Middle frontal gyrus (tissue), 1 donor: ENCODE results near the gene DELE1.

ENCODE experiments used
- DNase-seq: peaks from one replicate; pipeline ENCODE4 v3.0.0-alpha.2; 2015; ENCODE audit warnings: low spot score; ENCODE audit errors: extremely low spot score

The DELE1 gene, protein sequence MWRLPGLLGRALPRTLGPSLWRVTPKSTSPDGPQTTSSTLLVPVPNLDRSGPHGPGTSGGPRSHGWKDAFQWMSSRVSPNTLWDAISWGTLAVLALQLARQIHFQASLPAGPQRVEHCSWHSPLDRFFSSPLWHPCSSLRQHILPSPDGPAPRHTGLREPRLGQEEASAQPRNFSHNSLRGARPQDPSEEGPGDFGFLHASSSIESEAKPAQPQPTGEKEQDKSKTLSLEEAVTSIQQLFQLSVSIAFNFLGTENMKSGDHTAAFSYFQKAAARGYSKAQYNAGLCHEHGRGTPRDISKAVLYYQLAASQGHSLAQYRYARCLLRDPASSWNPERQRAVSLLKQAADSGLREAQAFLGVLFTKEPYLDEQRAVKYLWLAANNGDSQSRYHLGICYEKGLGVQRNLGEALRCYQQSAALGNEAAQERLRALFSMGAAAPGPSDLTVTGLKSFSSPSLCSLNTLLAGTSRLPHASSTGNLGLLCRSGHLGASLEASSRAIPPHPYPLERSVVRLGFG

DNA sequence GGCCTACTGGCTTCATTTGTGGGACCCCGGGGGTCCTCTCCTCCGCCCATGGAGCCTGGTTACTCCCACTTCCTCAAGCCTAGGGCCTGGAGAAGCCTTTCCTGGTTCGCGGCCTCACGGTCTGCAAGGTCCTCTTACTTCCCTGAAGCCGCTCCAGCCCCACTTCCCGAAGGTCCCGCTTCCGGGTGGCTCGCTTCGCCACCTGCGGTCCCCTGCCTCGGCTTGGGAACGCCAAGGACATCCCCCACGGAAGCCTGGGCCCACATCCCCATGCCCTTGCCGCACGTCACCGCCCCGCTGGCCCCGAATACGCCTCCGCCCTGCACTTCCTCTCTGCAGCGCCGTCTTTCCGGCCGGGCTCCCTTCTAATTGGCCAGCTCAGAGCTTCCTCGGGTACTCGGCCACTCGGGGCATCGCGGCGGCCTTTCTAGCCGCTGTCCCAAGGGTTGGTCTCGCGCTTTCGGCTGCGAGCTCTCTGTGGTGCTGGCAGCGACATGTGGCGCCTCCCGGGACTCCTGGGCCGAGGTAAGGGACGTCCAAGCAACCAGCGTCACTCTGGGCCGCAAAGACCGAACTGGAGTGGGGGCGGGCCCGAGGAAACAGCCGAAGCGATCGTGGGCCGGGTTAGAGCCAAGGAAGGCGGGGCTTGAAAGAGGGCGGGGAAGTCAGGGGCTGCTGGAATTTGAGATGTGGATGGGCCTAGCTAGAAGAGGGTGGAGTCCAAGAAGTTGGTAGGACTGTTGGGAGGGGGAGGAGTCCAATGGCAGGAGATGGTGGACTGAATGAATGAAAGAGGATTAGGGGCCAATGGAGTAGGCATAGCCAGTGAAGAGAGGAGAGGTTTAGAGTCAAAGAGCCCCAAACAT is at the start of gene DELE1:
TSS of gene DELE1 (plus strand) at position 424 of the 866 bp plus-strand sequence. CDS start at position 495, 71 bp downstream.
- peak; percentile 91 for DNase-seq

DNA sequence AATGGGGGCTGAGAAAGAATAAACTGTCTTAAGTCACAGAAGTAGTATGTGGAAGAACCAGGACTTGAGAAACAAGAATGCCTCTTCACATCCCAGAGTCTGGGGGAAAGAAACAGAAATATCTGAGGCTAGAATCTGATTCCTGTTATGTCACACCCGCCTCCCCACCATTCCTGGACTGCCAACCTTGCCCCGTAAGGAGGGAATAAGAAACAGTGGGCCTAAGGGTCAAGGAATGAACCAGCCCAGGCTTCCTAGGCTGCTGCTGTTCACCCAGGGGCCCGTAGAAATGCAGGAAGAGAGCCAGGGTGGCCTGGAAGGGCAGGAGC is 49.8 kb upstream of the DELE1 start:
- no peak for DNase-seq

GRCh38 chr5:141874262-141874964 is 49.3 kb upstream of the DELE1 start:
- DNase-seq, result no peak

DNA sequence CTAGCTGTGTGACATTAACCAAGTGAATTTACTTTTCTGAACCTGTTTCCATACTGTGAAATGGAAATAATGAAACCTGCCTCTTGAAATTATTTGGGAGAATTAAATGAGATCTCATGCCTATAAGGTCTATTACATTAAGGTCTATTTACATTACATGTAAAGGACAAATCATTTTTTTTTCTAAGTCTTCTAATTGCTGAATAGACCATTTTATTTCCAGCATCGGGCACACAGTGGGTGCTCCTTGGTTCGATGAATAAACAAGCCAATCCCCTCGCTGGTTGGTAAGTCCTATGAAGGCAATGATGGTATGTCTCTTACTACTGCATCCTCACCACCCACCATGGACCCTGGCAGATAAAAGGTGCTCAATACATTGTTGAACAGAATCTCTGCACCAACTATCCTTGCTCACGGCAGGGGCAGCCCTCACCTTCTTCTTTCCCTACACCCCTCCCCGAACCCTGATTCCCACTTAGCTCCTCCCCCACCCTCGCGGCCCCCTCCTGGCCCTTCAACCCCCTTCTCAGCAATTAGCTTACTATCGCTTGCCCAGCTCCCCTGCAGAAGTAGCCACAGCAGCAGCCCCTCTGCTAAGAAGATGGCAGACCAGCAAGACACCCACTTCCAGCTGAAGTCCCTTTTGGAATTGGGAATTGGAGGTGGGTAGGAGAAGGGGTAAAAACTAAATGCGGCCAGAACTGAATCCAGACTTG is 48.5 kb upstream of the DELE1 start:
- no peak for DNase-seq

DNA sequence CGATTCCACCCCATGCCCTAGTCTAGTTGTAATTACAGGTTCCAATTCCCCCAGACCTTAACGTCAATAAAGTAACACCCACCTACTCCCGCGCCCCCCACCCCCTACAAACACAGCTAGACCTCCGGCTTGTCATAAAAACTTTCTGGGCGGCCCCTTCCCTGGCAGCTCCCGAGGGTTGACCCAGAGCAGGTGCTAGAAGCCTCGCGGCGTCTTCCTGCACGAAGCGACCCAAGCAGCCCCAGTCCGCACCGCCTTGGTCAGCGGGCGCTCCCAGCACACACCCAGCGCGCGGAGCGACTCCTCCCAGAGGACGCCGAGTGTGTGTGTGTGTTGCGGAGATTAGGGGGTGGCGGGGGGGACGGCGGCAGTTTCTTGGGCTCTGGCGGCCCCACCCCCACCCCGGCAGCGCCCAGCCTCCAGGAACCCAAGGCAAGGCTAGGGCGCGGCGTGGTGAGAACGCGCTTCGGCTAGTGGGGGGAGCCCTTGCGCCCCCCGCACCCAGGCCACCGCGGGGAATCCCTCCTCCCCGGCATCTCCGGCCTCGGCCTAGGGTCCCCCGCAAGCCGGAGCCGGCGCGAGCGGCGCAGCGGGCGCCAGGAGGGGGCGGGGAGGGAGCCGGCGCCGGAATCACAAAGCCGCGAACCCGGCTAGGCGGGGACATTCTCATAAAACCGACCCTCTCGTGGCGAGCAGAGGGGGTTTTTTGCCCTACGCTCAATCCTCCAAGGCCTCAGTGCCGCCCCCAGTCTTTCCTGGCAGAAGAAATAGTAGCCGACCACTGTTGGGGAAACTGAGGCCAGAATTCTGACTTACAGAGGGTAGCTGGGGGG is 47.7 kb upstream of the DELE1 start:
- DNase-seq, result no peak

- no peak for DNase-seq
These were observed 46.9 kb upstream of the DELE1 start for GRCh38 chr5:141876628-141877355.

- no peak for DNase-seq
These were observed 46.1 kb upstream of the DELE1 start for GRCh38 chr5:141877356-141878185.

- no peak for DNase-seq
These were observed 45.4 kb upstream of the DELE1 start, which contains the start of gene PCDH1 for GRCh38 chr5:141878186-141878710. Gene PCDH1 (minus strand): TSS chr5:141878410. CDS start chr5:141878262, 148 bp downstream.

DNA sequence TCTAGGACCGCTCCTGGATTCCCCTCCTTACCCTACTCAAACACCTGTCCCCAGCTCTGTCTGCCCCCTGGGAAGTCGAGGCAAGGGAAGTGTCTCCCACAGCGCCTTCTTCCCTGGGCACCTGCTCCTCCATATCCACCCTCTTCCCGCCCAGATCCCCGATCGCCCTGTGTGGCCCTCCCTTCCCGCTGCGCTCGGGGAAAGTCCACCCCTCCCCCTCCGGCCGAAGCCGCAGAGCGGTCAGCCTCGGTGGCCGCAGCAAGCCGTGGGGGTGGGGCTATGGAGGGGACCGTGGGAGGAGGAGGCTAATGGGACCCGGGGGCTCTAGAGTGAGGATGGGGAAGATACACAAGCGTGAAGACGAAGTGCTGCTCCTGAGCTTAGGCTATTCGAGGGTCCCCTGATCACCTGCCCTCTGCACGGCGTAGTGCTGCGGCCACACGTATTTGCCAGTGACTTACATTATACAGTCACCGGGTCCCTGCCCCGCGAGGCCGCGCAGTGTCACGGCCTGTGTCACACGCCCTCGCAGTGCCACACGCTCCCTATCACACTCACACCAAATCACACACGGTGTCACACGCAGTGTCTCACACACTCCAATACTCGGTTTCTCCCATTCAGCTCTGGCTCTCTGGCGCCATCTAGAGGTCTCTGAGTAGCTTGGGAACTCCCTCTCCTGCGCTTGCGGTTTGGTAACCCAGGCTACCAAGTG is 44.8 kb upstream of the DELE1 start:
- DNase-seq, result peak; percentile 97

GRCh38 chr5:141879426-141879759 is 44.3 kb upstream of the DELE1 start:
- DNase-seq, result no peak

GRCh38 chr5:141879941-141880738 is 43.5 kb upstream of the DELE1 start:
- peak; percentile 60 for DNase-seq

DNA sequence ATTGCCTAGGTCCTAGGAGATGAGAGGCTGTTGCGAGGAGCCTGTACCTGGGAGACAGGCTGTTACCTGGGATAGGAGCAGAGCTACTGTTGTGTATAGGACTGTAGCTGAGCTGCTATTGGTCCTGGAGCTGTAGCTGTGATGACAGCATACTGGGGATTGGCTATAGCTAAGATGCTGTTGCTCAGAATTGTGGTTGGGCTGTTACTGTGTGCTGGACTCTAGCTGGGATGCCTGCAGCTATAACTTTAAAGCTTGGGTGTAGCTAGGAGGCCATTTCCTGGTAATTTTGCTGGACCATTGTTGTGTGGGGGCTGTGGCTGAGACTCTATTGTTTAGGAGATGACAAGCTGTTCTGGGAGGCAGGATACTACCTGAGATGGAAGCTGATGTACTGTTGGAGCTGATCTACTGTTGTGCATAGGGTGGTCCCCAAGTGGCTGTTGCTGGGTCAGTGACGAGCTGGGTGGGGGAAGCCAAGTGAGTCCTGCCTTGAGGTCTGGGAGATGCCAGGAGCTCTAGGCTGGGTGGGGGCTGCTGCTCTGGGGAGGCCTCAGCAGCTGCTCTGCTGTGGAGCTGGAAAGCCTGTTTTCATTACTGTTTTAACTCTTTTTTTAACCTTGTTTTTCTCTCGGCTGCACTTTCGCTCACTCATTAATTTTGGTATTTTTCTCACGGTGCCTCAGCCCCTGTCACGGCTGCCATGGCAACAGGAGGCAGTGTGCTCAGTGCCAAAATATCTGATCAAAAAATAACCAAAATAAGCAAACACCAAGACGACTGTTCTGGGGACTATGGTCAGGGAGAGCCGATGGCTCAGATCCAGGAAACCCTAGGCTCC is 42.5 kb upstream of the DELE1 start:
- DNase-seq, result no peak

- no peak for DNase-seq
These were observed 41.8 kb upstream of the DELE1 start for GRCh38 chr5:141881886-141882285.

GRCh38 chr5:141882594-141883183 is 41.0 kb upstream of the DELE1 start:
- no peak for DNase-seq

DNA sequence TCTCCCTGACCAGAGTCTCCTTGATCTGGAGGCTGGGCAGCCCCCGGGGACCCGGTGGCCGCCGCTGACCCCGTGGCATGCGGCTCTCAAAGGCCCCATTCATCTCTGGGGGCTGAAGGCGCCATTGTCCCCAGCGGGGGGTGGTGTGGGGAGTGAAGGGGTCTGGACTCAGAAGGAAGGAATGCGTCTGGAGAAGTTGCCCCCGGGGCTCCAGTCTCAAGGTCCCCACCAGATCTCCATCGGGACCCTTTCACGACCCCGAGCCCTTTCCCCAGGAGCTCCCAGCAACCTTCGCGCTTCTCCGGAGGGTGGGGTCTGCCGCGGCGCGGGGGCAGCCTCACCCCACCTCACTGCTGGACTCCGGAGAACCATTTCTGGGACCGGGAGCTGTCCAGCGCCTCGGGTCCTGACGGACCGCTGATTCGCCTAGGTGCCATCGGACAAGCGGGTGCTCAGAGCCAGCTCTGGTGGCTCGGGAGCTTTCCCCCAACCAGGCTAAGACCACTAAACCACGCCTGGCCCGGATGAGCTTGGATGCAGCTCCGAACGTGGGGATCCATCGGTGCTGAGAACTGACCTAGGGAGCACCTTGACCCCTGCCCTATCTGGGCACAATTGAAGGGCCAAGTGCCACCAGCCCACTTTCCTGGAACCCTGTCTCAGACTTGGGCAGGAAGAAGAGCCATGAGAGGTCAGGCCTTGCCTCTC is 40.3 kb upstream of the DELE1 start:
- no peak for DNase-seq
